ENCODE results near the gene ARRDC2. TPM values are rescaled to one million over a fixed set of nuclear protein-coding genes. Genes with fewer than 3 reads are reported as not detected.

The ARRDC2 gene
- total and polyA plus RNA-seq, 9 of the 15 experiments (the other 6 are each of a cell fraction or from before 2014, with no cell fraction given): 1.9 to 27.4 (median 15.2) TPM

DNA sequence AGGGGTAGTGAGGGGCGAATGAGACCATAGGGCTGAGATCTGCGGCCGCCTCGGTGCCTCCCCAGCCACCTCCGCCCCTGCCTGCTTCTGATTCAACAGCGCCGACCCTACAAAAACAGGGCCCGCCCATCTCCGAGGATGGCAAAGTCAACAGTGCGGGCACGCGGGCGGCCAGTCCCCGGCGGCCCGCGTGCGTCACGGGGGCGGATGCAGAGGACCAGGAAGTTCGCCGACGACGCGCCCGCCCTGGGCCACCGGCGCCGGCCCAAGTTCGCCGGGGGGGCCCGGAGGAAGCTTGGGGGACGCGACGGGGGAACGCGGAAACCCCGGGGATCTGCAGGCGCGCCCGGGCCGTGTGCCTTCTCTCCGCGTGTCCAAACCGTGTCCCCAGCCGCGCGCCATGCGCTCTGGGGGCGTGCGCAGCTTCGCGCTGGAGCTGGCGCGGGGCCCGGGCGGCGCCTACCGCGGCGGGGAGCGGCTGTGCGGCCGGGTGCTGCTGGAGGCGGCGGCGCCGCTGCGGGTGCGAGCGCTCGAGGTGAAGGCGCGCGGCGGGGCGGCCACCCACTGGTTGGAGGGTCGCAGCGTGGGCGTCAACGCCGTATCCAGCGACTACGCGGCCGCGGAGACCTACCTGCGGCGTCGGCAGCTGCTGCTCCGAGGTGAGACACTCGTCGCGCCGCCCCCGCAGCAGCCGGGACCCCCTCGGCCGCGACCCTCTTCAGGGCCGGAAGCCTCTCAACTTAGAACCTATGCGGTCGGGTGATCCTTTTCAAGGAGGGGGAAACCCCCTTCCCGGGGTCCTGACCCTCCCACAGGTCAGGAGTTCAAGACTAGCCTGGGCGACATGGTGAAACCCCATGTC is 6.8 kb upstream of the ARRDC2 start (continued):
- TF ChIP-seq, protein P1, sequence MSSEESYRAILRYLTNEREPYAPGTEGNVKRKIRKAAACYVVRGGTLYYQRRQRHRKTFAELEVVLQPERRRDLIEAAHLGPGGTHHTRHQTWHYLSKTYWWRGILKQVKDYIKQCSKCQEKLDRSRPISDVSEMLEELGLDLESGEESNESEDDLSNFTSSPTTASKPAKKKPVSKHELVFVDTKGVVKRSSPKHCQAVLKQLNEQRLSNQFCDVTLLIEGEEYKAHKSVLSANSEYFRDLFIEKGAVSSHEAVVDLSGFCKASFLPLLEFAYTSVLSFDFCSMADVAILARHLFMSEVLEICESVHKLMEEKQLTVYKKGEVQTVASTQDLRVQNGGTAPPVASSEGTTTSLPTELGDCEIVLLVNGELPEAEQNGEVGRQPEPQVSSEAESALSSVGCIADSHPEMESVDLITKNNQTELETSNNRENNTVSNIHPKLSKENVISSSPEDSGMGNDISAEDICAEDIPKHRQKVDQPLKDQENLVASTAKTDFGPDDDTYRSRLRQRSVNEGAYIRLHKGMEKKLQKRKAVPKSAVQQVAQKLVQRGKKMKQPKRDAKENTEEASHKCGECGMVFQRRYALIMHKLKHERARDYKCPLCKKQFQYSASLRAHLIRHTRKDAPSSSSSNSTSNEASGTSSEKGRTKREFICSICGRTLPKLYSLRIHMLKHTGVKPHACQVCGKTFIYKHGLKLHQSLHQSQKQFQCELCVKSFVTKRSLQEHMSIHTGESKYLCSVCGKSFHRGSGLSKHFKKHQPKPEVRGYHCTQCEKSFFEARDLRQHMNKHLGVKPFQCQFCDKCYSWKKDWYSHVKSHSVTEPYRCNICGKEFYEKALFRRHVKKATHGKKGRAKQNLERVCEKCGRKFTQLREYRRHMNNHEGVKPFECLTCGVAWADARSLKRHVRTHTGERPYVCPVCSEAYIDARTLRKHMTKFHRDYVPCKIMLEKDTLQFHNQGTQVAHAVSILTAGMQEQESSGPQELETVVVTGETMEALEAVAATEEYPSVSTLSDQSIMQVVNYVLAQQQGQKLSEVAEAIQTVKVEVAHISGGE (CRISPR knock-in tag; IDR thresholded peaks at IDR 0.05): peak in 1 of 3 experiments; percentile 65; a peak in 2 of 6 replicates
- TF ChIP-seq, protein P2, sequence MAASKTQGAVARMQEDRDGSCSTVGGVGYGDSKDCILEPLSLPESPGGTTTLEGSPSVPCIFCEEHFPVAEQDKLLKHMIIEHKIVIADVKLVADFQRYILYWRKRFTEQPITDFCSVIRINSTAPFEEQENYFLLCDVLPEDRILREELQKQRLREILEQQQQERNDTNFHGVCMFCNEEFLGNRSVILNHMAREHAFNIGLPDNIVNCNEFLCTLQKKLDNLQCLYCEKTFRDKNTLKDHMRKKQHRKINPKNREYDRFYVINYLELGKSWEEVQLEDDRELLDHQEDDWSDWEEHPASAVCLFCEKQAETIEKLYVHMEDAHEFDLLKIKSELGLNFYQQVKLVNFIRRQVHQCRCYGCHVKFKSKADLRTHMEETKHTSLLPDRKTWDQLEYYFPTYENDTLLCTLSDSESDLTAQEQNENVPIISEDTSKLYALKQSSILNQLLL (CRISPR knock-in tag; IDR thresholded peaks at IDR 0.05; ENCODE audit: borderline replicate concordance): no peak
- TF ChIP-seq EWSR1 (IDR thresholded peaks at IDR 0.05; ENCODE audit: borderline replicate concordance, low read depth, partially characterized antibody) (no peak), PURB (CRISPR knock-in tag; IDR thresholded peaks at IDR 0.05; ENCODE audit: low read depth) (no peak), PCBP1 (IDR thresholded peaks at IDR 0.05; ENCODE audit: low read depth, low read length, poor library complexity, severe bottlenecking) (peak; percentile 73), ZKSCAN3 (CRISPR knock-in tag; IDR thresholded peaks at IDR 0.05) (no peak), STAT5A (IDR thresholded peaks at IDR 0.05; ENCODE audit: borderline replicate concordance, low read length) (no peak), TCF3 (CRISPR knock-in tag; IDR thresholded peaks at IDR 0.05) (no peak), KLF1 (tag; IDR thresholded peaks at IDR 0.05) (peak; percentile 60; the same call in 1 of the 2 replicates), ZNF212 (CRISPR knock-in tag; IDR thresholded peaks at IDR 0.05) (no peak), CBX3 (IDR thresholded peaks at IDR 0.05; ENCODE audit: borderline replicate concordance in 1 of 2, low read length in 2 of 2) (no peak)
- TF ChIP-seq, protein P3, sequence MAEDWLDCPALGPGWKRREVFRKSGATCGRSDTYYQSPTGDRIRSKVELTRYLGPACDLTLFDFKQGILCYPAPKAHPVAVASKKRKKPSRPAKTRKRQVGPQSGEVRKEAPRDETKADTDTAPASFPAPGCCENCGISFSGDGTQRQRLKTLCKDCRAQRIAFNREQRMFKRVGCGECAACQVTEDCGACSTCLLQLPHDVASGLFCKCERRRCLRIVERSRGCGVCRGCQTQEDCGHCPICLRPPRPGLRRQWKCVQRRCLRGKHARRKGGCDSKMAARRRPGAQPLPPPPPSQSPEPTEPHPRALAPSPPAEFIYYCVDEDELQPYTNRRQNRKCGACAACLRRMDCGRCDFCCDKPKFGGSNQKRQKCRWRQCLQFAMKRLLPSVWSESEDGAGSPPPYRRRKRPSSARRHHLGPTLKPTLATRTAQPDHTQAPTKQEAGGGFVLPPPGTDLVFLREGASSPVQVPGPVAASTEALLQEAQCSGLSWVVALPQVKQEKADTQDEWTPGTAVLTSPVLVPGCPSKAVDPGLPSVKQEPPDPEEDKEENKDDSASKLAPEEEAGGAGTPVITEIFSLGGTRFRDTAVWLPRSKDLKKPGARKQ (CRISPR knock-in tag; IDR thresholded peaks at IDR 0.05): no peak
- TF ChIP-seq, protein P4, sequence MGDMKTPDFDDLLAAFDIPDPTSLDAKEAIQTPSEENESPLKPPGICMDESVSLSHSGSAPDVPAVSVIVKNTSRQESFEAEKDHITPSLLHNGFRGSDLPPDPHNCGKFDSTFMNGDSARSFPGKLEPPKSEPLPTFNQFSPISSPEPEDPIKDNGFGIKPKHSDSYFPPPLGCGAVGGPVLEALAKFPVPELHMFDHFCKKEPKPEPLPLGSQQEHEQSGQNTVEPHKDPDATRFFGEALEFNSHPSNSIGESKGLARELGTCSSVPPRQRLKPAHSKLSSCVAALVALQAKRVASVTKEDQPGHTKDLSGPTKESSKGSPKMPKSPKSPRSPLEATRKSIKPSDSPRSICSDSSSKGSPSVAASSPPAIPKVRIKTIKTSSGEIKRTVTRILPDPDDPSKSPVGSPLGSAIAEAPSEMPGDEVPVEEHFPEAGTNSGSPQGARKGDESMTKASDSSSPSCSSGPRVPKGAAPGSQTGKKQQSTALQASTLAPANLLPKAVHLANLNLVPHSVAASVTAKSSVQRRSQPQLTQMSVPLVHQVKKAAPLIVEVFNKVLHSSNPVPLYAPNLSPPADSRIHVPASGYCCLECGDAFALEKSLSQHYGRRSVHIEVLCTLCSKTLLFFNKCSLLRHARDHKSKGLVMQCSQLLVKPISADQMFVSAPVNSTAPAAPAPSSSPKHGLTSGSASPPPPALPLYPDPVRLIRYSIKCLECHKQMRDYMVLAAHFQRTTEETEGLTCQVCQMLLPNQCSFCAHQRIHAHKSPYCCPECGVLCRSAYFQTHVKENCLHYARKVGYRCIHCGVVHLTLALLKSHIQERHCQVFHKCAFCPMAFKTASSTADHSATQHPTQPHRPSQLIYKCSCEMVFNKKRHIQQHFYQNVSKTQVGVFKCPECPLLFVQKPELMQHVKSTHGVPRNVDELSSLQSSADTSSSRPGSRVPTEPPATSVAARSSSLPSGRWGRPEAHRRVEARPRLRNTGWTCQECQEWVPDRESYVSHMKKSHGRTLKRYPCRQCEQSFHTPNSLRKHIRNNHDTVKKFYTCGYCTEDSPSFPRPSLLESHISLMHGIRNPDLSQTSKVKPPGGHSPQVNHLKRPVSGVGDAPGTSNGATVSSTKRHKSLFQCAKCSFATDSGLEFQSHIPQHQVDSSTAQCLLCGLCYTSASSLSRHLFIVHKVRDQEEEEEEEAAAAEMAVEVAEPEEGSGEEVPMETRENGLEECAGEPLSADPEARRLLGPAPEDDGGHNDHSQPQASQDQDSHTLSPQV (IDR thresholded peaks at IDR 0.05): peak; percentile 88
